RPMI8226 (cell line): ENCODE results near the gene FNDC3B.
"Not testable (repeated sequence)": the region's sequence is repeated elsewhere in the genome, so short reads cannot be mapped to it uniquely, and the experiment has no call there.

Experiments used
- DNase-seq: peaks from one replicate; pipeline ENCODE4 v3.0.0-alpha.2; 2015

Gene FNDC3B

GRCh38 chr3:172222478-172223071, 183.2 kb downstream of the FNDC3B start:
- DNase-seq = no peak

- no peak for DNase-seq
These were observed 184.5 kb downstream of the FNDC3B start for GRCh38 chr3:172223870-172224269.

GRCh38 chr3:172224560-172225214, 185.3 kb downstream of the FNDC3B start:
- DNase-seq = no peak

GRCh38 chr3:172225215-172225707, 185.9 kb downstream of the FNDC3B start:
- DNase-seq = no peak

- no peak for DNase-seq
These were observed 187.5 kb downstream of the FNDC3B start for GRCh38 chr3:172226831-172227230.

GRCh38 chr3:172227340-172228035, 188.1 kb downstream of the FNDC3B start:
- DNase-seq = no peak

GRCh38 chr3:172228036-172228415, 188.6 kb downstream of the FNDC3B start:
- DNase-seq = no peak

GRCh38 chr3:172229462-172229861, 190.1 kb downstream of the FNDC3B start:
- no peak for DNase-seq

GRCh38 chr3:172231318-172231901, 192.0 kb downstream of the FNDC3B start:
- DNase-seq = no peak

GRCh38 chr3:172232579-172233212, 193.3 kb downstream of the FNDC3B start:
- DNase-seq = no peak

- DNase-seq = no peak
These were observed 194.3 kb downstream of the FNDC3B start for GRCh38 chr3:172233474-172234277.

GRCh38 chr3:172235698-172236097, 196.3 kb downstream of the FNDC3B start:
- DNase-seq = no peak

GRCh38 chr3:172236771-172237742, 197.7 kb downstream of the FNDC3B start:
- DNase-seq = no peak

- no peak for DNase-seq
These were observed 198.8 kb downstream of the FNDC3B start for GRCh38 chr3:172238188-172238587.

GRCh38 chr3:172239218-172239790, 199.9 kb downstream of the FNDC3B start:
- no peak for DNase-seq

- no peak for DNase-seq
These were observed 202.0 kb downstream of the FNDC3B start for GRCh38 chr3:172241405-172241804.

- DNase-seq = not testable (repeated sequence)
These were observed 203.1 kb downstream of the FNDC3B start for GRCh38 chr3:172242471-172242870.

- DNase-seq = not testable (repeated sequence)
These were observed 204.0 kb downstream of the FNDC3B start for GRCh38 chr3:172243376-172243775.

GRCh38 chr3:172244011-172244410, 204.6 kb downstream of the FNDC3B start:
- no peak for DNase-seq

- DNase-seq = no peak
These were observed 205.9 kb downstream of the FNDC3B start for GRCh38 chr3:172245241-172245640.
